ENCODE results near the gene SPOCK2.

The SPOCK2 gene

GRCh38 chr10:72030762-72031543, 57.4 kb downstream of the SPOCK2 start:
- Histone ChIP-seq H3K9me3 (ENCODE audit: insufficient read depth, low read depth, low read length) (no peaks in the 10 kb centered on the region), H3K36me3 (ENCODE audit: insufficient read depth, low read depth, low read length) (no peaks in the 10 kb centered on the region), H3K27me3 (ENCODE audit: insufficient read depth, low read length) (no peaks in the 10 kb centered on the region), H3K4me3 (ENCODE audit: low read length) (no peak overlapping the region), H3K9ac (ENCODE audit: low read depth, low read length) (no peak overlapping the region), H3K4me1 (ENCODE audit: insufficient read depth, low read length) (no peaks in the 10 kb centered on the region), H3K27ac (ENCODE audit: low read length) (no peak overlapping the region)

- Histone ChIP-seq H3K4me3 (ENCODE audit: low read length) (no peak overlapping the region), H3K4me1 (ENCODE audit: insufficient read depth, low read length) (no peaks in the 10 kb centered on the region), H3K27me3 (ENCODE audit: insufficient read depth, low read length) (no peaks in the 10 kb centered on the region), H3K9me3 (ENCODE audit: insufficient read depth, low read depth, low read length) (no peaks in the 10 kb centered on the region), H3K27ac (ENCODE audit: low read length) (no peak overlapping the region), H3K9ac (ENCODE audit: low read depth, low read length) (no peak overlapping the region), H3K36me3 (ENCODE audit: insufficient read depth, low read depth, low read length) (no peaks in the 10 kb centered on the region)
Measured at GRCh38 chr10:72029414-72029813, 58.9 kb downstream of the SPOCK2 start.

- H3K9me3 ChIP-seq (ENCODE audit: insufficient read depth, low read depth, low read length), result no peaks in the 10 kb centered on the region
- H3K36me3 ChIP-seq (ENCODE audit: insufficient read depth, low read depth, low read length), result no peaks in the 10 kb centered on the region
- H3K27me3 ChIP-seq (ENCODE audit: insufficient read depth, low read length), result no peaks in the 10 kb centered on the region
- no peak overlapping the region for H3K27ac ChIP-seq (ENCODE audit: low read length)
- H3K9ac ChIP-seq (ENCODE audit: low read depth, low read length), result no peak overlapping the region
- no peak overlapping the region for H3K4me3 ChIP-seq (ENCODE audit: low read length)
- H3K4me1 ChIP-seq (ENCODE audit: insufficient read depth, low read length), result no peaks in the 10 kb centered on the region
Measured at GRCh38 chr10:72027498-72027897, 60.9 kb downstream of the SPOCK2 start.

GRCh38 chr10:72026278-72027111, 61.9 kb downstream of the SPOCK2 start:
- no peaks in the 10 kb centered on the region for H3K36me3 ChIP-seq (ENCODE audit: insufficient read depth, low read depth, low read length)
- no peaks in the 10 kb centered on the region for H3K4me1 ChIP-seq (ENCODE audit: insufficient read depth, low read length)
- no peaks in the 10 kb centered on the region for H3K27me3 ChIP-seq (ENCODE audit: insufficient read depth, low read length)
- H3K4me3 ChIP-seq (ENCODE audit: low read length), result no peak overlapping the region
- no peaks in the 10 kb centered on the region for H3K9me3 ChIP-seq (ENCODE audit: insufficient read depth, low read depth, low read length)
- no peak overlapping the region for H3K27ac ChIP-seq (ENCODE audit: low read length)
- H3K9ac ChIP-seq (ENCODE audit: low read depth, low read length), result no peak overlapping the region

- H3K4me3 ChIP-seq (ENCODE audit: low read length), result no peak overlapping the region
- H3K27ac ChIP-seq (ENCODE audit: low read length), result no peak overlapping the region
- H3K9ac ChIP-seq (ENCODE audit: low read depth, low read length), result no peak overlapping the region
- H3K4me1 ChIP-seq (ENCODE audit: insufficient read depth, low read length), result no peaks in the 10 kb centered on the region
- H3K36me3 ChIP-seq (ENCODE audit: insufficient read depth, low read depth, low read length), result no peaks in the 10 kb centered on the region
- no peaks in the 10 kb centered on the region for H3K9me3 ChIP-seq (ENCODE audit: insufficient read depth, low read depth, low read length)
- no peaks in the 10 kb centered on the region for H3K27me3 ChIP-seq (ENCODE audit: insufficient read depth, low read length)
Measured at GRCh38 chr10:72025832-72026231, 62.5 kb downstream of the SPOCK2 start.

- Histone ChIP-seq H3K36me3 (ENCODE audit: insufficient read depth, low read depth, low read length) (no peaks in the 10 kb centered on the region), H3K4me3 (ENCODE audit: low read length) (no peak overlapping the region), H3K4me1 (ENCODE audit: insufficient read depth, low read length) (no peaks in the 10 kb centered on the region), H3K27me3 (ENCODE audit: insufficient read depth, low read length) (no peaks in the 10 kb centered on the region), H3K9ac (ENCODE audit: low read depth, low read length) (no peak overlapping the region), H3K9me3 (ENCODE audit: insufficient read depth, low read depth, low read length) (no peaks in the 10 kb centered on the region), H3K27ac (ENCODE audit: low read length) (no peak overlapping the region)
Measured at GRCh38 chr10:72025400-72025799, 63.0 kb downstream of the SPOCK2 start.

GRCh38 chr10:72024596-72024995, 63.8 kb downstream of the SPOCK2 start:
- Histone ChIP-seq H3K27ac (ENCODE audit: low read length) (no peak overlapping the region), H3K27me3 (ENCODE audit: insufficient read depth, low read length) (no peaks in the 10 kb centered on the region), H3K4me3 (ENCODE audit: low read length) (no peak overlapping the region), H3K9ac (ENCODE audit: low read depth, low read length) (no peak overlapping the region), H3K4me1 (ENCODE audit: insufficient read depth, low read length) (no peaks in the 10 kb centered on the region), H3K9me3 (ENCODE audit: insufficient read depth, low read depth, low read length) (no peaks in the 10 kb centered on the region), H3K36me3 (ENCODE audit: insufficient read depth, low read depth, low read length) (no peaks in the 10 kb centered on the region)

- Histone ChIP-seq H3K27me3 (ENCODE audit: insufficient read depth, low read length) (no peaks in the 10 kb centered on the region), H3K36me3 (ENCODE audit: insufficient read depth, low read depth, low read length) (no peaks in the 10 kb centered on the region), H3K27ac (ENCODE audit: low read length) (no peak overlapping the region), H3K4me3 (ENCODE audit: low read length) (no peak overlapping the region), H3K9me3 (ENCODE audit: insufficient read depth, low read depth, low read length) (no peaks in the 10 kb centered on the region), H3K9ac (ENCODE audit: low read depth, low read length) (no peak overlapping the region), H3K4me1 (ENCODE audit: insufficient read depth, low read length) (no peaks in the 10 kb centered on the region)
Measured at GRCh38 chr10:72022228-72022627, 66.1 kb downstream of the SPOCK2 start.

GRCh38 chr10:72020914-72021809, 67.2 kb downstream of the SPOCK2 start:
- Histone ChIP-seq H3K4me3 (ENCODE audit: low read length) (no peak overlapping the region), H3K36me3 (ENCODE audit: insufficient read depth, low read depth, low read length) (no peaks in the 10 kb centered on the region), H3K27ac (ENCODE audit: low read length) (no peak overlapping the region), H3K4me1 (ENCODE audit: insufficient read depth, low read length) (no peaks in the 10 kb centered on the region), H3K9me3 (ENCODE audit: insufficient read depth, low read depth, low read length) (no peaks in the 10 kb centered on the region), H3K9ac (ENCODE audit: low read depth, low read length) (no peak overlapping the region), H3K27me3 (ENCODE audit: insufficient read depth, low read length) (no peaks in the 10 kb centered on the region)

GRCh38 chr10:72019085-72019876, 69.1 kb downstream of the SPOCK2 start:
- Histone ChIP-seq H3K9me3 (ENCODE audit: insufficient read depth, low read depth, low read length) (no peaks in the 10 kb centered on the region), H3K27me3 (ENCODE audit: insufficient read depth, low read length) (no peaks in the 10 kb centered on the region), H3K4me3 (ENCODE audit: low read length) (no peak overlapping the region), H3K4me1 (ENCODE audit: insufficient read depth, low read length) (no peaks in the 10 kb centered on the region), H3K9ac (ENCODE audit: low read depth, low read length) (no peak overlapping the region), H3K27ac (ENCODE audit: low read length) (no peak overlapping the region), H3K36me3 (ENCODE audit: insufficient read depth, low read depth, low read length) (no peaks in the 10 kb centered on the region)

Data from iPS-20b (cell line).